MM.1S (cell line): ENCODE measurements around the gene TECTB.

Experiments
- DNase-seq: peaks from one replicate; pipeline ENCODE4 v3.0.0-alpha.2; 2015
- H2AFZ ChIP-seq: fragments of 300-600 bp; sonication (generic); 2 replicates; pipeline ENCODE4 v1.6.0; 2016; ENCODE audit warnings: antibody characterized with exemption, low read length
- H3F3A ChIP-seq: fragments of 300-600 bp; sonication (generic); 2 replicates; pipeline ENCODE4 v1.6.1; 2016; ENCODE audit warnings: mild to moderate bottlenecking, antibody characterized with exemption, low read length, moderate library complexity, mixed read lengths; ENCODE audit not compliant: insufficient read depth
- H3K27ac ChIP-seq: fragments of 300-600 bp; sonication (generic); 2 replicates; pipeline ENCODE4 v1.5.1; 2016; ENCODE audit warnings: mild to moderate bottlenecking, low read length
- H3K27me3 ChIP-seq: fragments of 300-600 bp; sonication (generic); replicated peaks from 2 replicates; pipeline ENCODE4 v1.6.0; 2016; ENCODE audit warnings: low read length; ENCODE audit not compliant: insufficient read depth
- H3K36me3 ChIP-seq: fragments of 300-600 bp; sonication (generic); replicated peaks from 2 replicates; pipeline ENCODE4 v1.6.1; 2016; ENCODE audit warnings: mild to moderate bottlenecking, low read length, mixed read lengths; ENCODE audit not compliant: insufficient read depth
- H3K4me1 ChIP-seq: fragments of 300-600 bp; sonication (generic); 2 replicates; pipeline ENCODE4 v1.6.1; 2016; ENCODE audit warnings: low read length, mixed read lengths
- H3K4me2 ChIP-seq: fragments of 300-600 bp; sonication (generic); 2 replicates; pipeline ENCODE4 v1.6.0; 2016; ENCODE audit warnings: low read depth, low read length
- H3K4me3 ChIP-seq: fragments of 300-600 bp; sonication (generic); 2 replicates; pipeline ENCODE4 v1.5.1; 2016; ENCODE audit warnings: low read length, mixed read lengths
- H3K79me2 ChIP-seq: fragments of 300-600 bp; sonication (generic); 2 replicates; pipeline ENCODE4 v1.6.1; 2016; ENCODE audit warnings: mixed run types, low read length, mixed read lengths
- H3K9ac ChIP-seq: fragments of 300-600 bp; sonication (generic); 2 replicates; pipeline ENCODE4 v1.6.1; 2016; ENCODE audit warnings: low read length, mixed read lengths
- H3K9me2 ChIP-seq: fragments of 300-600 bp; sonication (generic); replicated peaks from 2 replicates; pipeline ENCODE4 v1.6.1; 2016; ENCODE audit warnings: mild to moderate bottlenecking, low read length, mixed read lengths; ENCODE audit not compliant: insufficient read depth
- H3K9me3 ChIP-seq: fragments of 300-600 bp; sonication (generic); replicated peaks from 2 replicates; pipeline ENCODE4 v1.6.1; 2016; ENCODE audit warnings: mild to moderate bottlenecking, low read length, mixed read lengths; ENCODE audit not compliant: insufficient read depth
- H4K20me1 ChIP-seq: fragments of 300-600 bp; sonication (generic); 2 replicates; pipeline ENCODE4 v1.6.1; 2016; ENCODE audit warnings: mild to moderate bottlenecking, low read length, moderate library complexity, mixed read lengths; ENCODE audit not compliant: insufficient read depth
- CTCF ChIP-seq: fragments of 300-600 bp; sonication (generic); IDR thresholded peaks from 2 replicates; pipeline ENCODE4 v1.5.1; 2016; ENCODE audit warnings: antibody characterized with exemption, low read length, mixed read lengths
- EZH2 ChIP-seq: fragments of 300-600 bp; sonication (generic); optimal IDR thresholded peaks from 2 replicates; pipeline ENCODE3; 2017; ENCODE audit warnings: low read depth, mild to moderate bottlenecking, antibody characterized with exemption, low read length, mixed read lengths
- EZH2phosphoT487 ChIP-seq: fragments of 300-600 bp; sonication (generic); IDR thresholded peaks from 2 replicates; pipeline ENCODE4 v1.6.1; 2018; ENCODE audit warnings: antibody characterized with exemption, low read length

TECTB gene

GRCh38 chr10:112336556-112337201 lies 53.5 kb downstream of the TECTB start:
- H3K27me3 ChIP-seq = no peaks in the 10 kb centered on the region
- DNase-seq = no peak

GRCh38 chr10:112338957-112339356 lies 55.8 kb downstream of the TECTB start:
- Histone ChIP-seq H2AFZ (no peak overlapping the region), H3K4me2 (no peak overlapping the region), H3K79me2 (no peaks in the 10 kb centered on the region), H3K36me3 (no peaks in the 10 kb centered on the region), H3K27me3 (no peaks in the 10 kb centered on the region), H3K4me1 (no peaks in the 10 kb centered on the region), H3K9ac (no peak overlapping the region), H3K9me2 (no peaks in the 10 kb centered on the region), H3K27ac (no peak overlapping the region), H3K9me3 (no peaks in the 10 kb centered on the region), H3K4me3 (no peak overlapping the region), H3F3A (no peaks in the 10 kb centered on the region), H4K20me1 (no peaks in the 10 kb centered on the region)
- peak; percentile 19 for DNase-seq
- TF ChIP-seq EZH2phosphoT487 = no peak
- TF ChIP-seq EZH2 = no peak
- TF ChIP-seq CTCF = no peak

More at GRCh38 chr10:112336556-112337201, 53.5 kb downstream of the TECTB start:
- Histone ChIP-seq H3K4me3 (no peak overlapping the region), H4K20me1 (no peaks in the 10 kb centered on the region), H3K79me2 (no peaks in the 10 kb centered on the region), H3K9me3 (no peaks in the 10 kb centered on the region), H2AFZ (no peak overlapping the region), H3K9me2 (no peaks in the 10 kb centered on the region), H3K9ac (no peak overlapping the region), H3K4me2 (no peak overlapping the region), H3F3A (no peaks in the 10 kb centered on the region), H3K4me1 (no peaks in the 10 kb centered on the region), H3K36me3 (no peaks in the 10 kb centered on the region), H3K27ac (no peak overlapping the region)
- no peak for TF ChIP-seq EZH2phosphoT487
- no peak for TF ChIP-seq EZH2
- TF ChIP-seq CTCF = no peak

- H3K4me2 ChIP-seq = no peak overlapping the region
- no peaks in the 10 kb centered on the region for H3K4me1 ChIP-seq
- no peak for DNase-seq
- no peaks in the 10 kb centered on the region for H3K9me3 ChIP-seq
- H2AFZ ChIP-seq = no peak overlapping the region
- H3F3A ChIP-seq = no peaks in the 10 kb centered on the region
- H3K4me3 ChIP-seq = no peak overlapping the region
- H3K9me2 ChIP-seq = no peaks in the 10 kb centered on the region
- no peaks in the 10 kb centered on the region for H4K20me1 ChIP-seq
- TF ChIP-seq EZH2 (no peak), CTCF (no peak), EZH2phosphoT487 (no peak)
- H3K79me2 ChIP-seq = no peaks in the 10 kb centered on the region
- no peak overlapping the region for H3K27ac ChIP-seq
- H3K27me3 ChIP-seq = no peaks in the 10 kb centered on the region
- no peaks in the 10 kb centered on the region for H3K36me3 ChIP-seq
- no peak overlapping the region for H3K9ac ChIP-seq
These were observed 57.4 kb downstream of the TECTB start for GRCh38 chr10:112340601-112341000.
